HG03457 (cell line): ENCODE data around the gene ANKRD34B.

Experiments used
- ATAC-seq: cut with Tn5 transposase; IDR thresholded peaks from one replicate; pipeline ENCODE4 v1.9.1; 2021; ENCODE audit warnings: moderate number of reproducible peaks; ENCODE audit not compliant: unreplicated experiment

The ANKRD34B gene

DNA sequence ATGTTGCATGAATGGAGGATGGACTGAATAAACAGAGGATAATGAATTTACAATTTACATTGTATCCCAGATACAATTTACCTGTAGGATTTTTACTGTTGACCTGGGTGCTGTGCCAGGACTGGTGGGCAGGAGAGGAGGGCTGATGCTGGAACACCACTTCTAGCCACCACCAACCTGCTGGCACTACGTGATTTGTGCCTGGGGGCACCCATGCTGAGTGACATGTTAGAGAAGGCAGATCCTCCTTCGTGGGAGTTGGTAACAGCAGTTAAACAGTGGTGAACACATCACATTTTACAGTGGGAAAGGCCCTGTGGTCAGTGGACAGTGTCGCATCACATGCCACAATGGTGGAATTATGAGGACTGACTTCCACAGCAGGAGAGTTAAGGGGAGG, 3.0 kb upstream of the ANKRD34B start:
- ATAC-seq, result no peak

DNA sequence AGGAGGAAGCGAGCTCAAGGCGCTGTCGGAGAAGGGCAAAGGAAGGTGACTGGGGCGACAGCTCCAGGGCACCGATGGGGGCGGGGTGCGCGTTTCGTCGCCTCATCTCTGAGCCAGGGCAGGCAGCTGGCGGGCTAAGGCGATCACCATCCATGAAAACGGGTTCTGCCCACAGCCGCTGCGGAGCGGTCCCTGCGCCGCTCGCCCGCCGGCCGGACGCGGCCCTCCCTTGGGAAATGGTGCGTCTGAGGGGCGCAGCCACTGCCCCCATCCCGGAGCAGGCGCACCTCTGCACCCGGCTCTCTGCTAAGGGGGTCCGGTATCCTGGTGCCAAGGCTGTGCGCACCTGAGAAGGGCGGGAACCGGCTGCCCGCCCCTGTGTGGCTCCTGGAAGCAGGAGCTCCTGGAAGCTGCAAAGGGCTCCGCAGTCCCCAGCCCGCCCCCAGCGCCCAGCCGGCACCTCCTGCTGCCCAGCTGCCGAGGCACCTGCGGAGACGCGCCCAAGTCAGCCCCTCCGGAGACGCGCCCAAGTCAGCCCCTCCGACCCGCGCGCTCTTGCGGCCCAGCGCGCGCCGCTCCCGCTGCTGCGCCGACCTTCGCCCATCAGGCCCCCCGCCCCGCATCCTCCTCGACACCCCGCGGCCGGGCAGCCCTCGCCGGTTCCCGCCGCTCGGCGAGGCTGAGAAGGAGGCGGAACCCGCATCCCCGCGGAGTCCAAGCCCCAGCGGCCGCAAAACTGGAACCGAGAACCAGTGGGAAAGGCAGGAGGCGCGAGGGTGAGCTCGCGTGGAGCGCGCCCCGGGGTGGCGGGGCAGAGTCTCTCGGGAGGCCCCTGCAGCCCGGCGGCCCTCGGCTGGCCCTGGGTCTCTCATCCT, 757 bp downstream of the ANKRD34B start:
- ATAC-seq, result no peak

DNA sequence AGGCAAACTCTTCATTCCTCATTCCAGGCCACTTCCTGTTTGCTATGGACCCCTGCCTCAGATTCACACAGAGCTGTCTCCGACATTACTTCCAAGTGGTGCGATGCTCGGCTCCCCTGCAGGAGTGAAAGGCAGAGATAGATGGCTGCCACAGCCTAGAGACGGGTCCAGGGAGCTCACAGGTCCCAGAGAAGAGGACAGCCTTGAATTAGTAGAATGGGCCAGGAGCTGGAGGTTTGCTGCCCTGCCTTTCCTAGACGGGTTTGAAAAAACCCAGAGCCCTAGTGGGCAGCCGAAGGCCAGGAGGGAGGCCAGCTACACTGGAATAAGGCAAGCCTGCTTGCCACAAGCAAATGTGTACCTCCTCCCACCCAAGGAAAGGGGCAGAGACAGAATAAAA, 1.8 kb downstream of the ANKRD34B start:
- no peak for ATAC-seq

DNA sequence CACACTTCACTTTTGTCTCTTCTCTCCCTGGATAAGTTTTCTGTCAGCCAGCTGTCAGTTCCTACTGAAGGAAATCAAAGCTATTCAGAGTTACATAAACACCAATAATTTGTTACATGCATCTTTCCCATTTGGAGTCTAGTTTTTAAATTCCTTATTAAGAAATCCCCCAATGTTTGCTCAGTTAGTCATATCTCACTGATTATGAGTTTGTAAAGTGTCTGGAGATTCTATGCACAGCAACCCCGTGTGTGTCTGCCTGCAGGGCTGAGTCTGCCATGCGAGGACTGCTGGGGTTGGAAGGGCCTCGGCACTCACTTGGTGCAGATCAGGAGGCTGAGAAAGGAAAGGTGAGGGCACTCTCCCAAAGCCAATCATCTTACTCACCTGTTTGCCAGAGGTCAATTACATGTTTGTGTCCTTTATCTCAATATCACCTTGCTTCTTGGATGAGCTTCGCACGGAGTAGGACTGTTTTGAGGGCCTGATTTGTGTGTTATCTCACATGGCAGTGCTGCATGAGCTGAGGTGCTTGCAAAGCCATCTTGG, 3.3 kb downstream of the ANKRD34B start:
- no peak for ATAC-seq

DNA sequence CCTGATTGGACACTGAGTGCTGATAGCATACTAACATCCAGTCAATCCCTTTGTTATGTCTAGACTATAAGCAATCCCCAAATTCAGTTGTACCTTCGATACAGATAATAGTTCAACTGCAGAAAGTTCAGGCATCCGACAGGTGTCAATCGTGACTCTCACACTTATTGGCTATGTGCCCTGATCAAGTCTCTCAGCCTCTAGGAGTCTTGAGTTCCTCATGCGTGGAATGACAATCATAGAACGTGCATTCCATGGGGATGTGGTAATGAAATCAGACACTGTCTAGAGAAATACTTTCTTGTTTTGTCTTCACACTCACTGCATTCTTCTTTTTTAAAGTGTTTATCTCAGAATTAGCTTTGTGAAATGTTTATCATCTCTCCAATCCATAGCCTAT, 4.8 kb downstream of the ANKRD34B start:
- no peak for ATAC-seq

DNA sequence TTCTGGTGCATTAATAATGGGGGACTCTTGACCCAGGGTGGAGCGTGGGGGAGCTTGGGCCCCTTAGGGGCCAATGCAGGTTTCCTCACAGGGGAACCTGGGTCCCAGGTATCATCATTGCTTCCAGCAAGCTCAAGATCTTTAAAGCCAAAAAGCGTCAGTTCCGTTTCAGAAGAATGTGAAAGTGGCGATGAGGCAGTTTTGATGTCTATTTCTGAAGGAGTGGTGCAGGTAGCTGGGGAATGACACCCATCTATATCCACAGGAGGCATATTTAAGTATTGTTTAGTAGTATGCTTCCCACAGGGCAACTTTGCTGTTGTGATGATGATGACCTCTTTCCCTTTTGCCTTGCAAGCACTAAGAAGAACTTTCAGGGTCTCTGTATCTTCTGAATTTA, 10.8 kb downstream of the ANKRD34B start:
- ATAC-seq, result no peak

DNA sequence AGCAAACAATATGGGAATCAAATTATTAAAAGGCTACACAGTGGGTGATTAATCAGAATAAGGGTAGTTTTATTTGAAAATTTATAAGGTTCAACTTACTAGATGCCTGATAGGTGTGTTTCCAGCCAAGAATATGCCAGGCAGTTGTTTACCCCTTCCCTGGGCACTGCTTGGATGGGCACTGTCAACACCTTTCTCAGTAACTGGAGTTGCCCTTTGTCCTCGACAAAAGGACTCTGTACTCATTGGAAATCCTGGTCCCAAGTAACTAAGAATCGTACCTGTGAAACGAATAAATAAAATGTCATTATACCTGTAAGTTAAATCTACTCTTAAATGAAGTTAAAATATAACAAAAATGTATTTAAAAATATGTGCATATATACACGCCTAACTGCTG, 15.0 kb downstream of the ANKRD34B start:
- no peak for ATAC-seq

DNA sequence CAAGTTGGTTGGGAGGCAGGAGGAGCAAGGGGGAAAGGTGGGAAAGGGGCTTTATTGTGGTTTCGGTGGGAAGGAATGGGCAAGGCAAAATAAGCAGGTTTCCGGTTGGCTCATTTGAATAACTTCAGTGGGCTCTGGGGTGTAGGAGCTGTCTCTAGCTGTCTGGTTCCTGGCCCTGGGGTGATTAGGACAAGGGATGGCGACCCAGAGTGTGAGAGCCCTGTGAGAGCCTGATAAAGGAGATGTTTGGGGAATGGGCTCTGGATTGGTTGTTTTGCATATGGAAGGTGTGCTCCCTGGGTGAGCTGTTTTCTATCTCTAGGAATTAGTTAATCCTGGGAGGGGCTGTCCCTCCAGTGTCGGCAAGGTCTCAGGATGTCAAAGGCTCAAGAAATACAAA, 15.4 kb downstream of the ANKRD34B start:
- no peak for ATAC-seq

DNA sequence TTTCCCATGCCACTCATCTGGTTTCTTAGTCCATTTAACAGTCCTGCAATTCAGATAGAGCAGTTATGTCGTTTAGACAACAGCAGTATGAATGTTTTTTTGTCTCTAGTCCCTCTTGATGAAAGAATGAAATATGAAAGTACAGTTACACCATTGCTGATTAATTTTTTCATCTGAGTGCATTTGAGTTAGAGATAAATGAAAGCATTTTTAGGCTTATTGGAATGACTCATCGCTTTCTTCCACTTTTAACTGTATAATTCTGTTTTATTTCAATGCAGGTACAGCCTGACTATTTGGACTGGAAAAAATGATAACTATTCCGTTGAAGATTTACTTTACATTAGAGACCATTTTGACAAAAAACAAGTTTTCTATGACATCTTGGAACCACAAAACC, 28.7 kb downstream of the ANKRD34B start:
- ATAC-seq, result no peak

DNA sequence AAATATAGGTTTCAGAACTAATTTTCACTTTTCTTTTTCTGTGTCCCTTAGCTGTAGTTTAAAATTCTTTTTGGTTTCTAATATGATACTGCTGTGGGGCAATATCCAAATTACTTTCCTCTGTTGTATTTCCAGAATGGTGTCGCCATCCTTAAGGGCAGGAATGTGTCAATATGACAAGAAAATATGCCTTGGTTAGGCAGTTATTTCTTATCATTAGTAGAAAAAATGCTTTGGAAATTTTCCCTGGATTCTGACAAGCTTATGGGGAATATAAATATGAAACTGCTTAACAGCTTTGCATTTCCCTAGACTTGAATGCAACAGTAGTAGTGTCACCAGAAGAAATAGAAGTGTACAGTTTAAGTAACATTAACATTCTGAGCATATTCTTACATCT, 29.4 kb downstream of the ANKRD34B start:
- ATAC-seq, result no peak

DNA sequence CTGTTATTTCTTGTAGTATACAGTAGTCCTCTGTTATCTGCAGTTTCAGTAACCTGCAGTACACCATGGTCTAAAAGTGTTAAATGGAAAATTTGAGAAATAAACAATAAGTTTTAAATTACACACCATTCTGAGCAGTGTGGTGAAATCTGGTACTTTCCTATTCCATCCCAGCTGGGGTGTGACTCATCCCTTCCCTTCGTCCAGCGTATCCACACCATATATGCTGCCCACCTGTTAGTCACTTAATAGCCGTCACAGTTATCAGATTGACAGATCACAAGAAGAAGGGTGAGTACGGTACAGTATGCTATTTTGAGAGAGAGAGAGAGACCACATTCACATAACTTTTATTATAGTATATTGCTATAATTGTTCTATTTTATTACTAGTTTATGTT, 53.3 kb downstream of the ANKRD34B start:
- peak; percentile 69 for ATAC-seq

DNA sequence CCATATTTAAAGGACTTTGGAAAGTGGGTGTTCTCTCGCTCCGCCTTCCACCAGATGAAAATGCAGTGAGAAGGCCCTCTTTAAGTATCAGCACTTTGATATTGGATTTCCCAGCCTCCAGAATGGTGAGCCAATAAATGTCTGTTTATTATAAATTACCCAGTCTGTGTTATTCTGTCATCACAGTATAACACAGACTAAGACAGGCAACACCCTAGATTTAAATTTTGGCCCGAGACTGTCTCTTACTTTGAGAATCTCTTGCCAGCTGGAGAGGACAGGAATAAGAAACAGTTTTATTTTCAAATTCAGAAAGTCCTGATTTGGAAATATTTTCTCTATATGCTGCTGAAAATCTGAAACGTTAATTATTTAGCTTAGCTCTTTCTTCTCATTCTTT, 60.7 kb downstream of the ANKRD34B start:
- ATAC-seq, result no peak

DNA sequence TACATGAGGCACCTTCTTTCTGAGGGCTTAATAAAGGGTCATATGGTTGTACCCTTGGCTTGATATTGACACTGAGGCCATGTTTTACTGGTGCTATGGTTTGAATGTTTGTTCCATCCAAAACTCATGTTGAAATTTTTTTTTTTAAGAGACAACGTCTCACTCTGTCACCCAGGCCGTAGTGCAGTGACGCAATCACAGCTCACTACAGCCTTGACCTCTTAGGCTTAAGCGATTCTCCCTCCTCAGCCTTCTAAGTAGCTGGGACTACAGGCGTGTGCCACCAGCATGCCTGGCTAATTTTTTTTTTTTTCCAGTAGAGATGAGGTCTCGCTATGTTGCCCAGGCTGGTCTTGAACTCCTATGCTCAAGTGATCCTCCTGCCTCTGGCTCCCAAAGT, 61.2 kb downstream of the ANKRD34B start:
- ATAC-seq, result no peak

DNA sequence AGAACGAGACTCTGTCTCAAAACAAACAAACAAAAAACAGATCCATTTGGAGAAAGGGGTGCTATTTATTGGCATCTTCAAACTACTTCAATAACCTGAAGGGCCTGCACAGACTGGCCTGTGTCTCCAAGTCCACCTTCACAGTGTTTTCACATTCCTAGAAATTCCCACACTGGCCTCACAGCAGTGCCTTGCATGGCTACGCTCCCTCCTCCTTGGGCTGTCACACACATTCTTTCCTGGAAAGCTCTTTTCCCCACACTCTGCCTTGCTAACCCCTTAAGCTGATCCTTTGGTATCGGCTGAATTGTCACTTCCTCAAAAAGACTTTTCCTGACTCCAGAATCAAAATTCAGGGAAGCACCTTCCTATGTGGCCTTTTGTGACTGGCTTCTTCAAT, 62.4 kb downstream of the ANKRD34B start:
- ATAC-seq, result no peak
